ENCODE data around the gene ZNF524. TPM values are rescaled to one million over a fixed set of nuclear protein-coding genes. Genes with fewer than 3 reads are reported as not detected.

The ZNF524 gene, protein sequence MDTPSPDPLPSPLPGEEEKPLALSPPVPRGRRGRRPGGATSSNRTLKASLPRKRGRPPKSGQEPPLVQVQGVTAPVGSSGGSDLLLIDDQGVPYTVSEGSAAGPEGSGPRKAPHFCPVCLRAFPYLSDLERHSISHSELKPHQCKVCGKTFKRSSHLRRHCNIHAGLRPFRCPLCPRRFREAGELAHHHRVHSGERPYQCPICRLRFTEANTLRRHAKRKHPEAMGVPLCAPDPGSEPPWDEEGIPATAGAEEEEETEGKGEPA
- total RNA-seq, result 12.1 and 13.2 TPM in 2 replicates

DNA sequence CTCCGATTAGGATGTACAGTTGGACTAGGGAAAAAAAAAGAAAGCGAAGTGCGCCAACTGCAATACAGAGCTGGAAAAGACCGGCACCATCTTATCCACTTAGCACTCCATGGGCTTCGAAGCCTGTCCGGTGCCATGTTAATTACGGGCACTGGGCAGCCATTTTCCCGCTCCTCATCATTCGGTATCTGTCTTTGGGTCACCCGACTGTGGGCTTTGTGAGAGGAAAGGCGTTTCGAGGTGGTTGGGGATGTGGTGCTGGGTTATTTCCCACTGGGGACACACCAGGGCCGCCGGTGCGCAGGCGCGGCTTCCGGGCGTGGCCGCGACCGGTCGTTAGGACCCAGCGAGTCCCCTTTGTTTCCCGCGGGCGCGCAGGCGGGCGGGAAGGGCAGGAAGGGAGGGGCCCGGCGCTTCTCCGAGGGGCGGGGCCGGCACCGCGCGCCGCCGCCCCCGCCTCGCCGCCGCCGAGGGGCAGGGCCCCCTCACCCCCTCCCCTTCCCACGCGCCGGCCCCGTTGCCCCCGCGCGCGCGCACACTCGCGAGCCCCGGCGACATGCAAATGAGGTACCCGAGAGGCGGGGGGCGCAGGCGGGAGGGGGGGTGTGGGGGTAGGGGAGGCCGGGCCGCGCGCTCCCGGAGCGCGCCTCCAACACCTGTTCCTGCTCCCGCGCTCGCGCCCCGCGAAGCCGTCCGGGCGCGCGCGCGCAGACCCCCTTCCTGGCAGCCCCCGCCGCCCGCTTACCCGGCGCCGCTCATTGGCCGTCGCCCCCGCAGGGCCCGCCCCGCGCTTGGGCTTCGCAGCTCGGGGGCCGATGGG, at the start of gene ZNF524:
Gene ZNF524 (plus strand): TSS at position 447 of the 820 bp plus-strand sequence. CDS start 1,825 bp downstream, outside the sequence.

DNA sequence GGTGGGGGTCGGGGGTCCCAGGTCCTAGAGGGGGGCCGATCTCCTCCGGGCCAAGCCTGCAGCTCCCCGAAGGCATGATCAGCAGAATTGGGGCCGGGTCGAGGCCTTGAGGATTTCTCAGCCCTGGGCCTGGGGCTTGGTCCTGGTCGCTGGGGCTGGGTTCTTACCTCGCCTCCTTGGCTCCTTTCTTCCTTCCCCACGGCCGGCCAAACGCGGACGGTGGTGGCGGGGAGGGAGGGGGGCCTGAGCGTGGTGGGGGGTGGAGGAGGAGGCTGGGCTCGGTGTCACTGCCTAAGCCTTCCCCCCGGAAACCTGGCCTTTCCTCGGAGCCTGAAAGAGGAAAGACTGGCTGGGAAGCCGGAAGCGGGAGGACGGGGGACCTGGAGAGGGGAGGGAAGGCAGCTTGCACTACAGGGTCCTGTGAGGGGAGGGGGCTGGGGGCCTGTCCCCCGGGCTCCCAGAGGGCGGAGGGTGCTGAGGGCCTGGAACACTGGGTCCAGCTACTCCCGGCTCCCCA, 19.4 kb upstream of the ZNF524 start, which contains the start of gene ZNF579:
Gene ZNF579 (minus strand): TSS at position 221 of the 517 bp plus-strand sequence. CDS start 1,209 bp downstream, outside the sequence.

DNA sequence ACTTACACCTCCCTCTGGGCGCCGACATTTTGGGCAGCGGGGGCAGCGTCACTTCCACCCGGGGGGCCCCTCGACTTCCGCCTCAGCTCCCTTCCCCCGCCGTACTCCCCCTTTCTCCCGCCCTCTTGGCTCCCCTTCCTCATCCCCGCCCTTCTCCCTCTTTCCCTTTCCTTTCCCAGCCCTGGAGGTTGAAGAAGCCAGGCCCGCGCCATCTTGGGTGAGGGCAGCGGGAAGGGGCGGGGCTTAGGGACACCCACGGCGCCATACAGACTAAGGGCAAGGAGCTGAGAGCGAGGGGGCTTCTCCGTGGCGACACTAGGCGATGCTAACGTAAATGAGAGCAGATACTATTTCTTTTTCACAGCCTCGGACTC, 633 bp upstream of the ZNF524 start, which contains the start of gene FIZ1:
Gene FIZ1 (minus strand): TSS at position 50 of the 374 bp plus-strand sequence. CDS start 1,652 bp downstream, outside the sequence.

DNA sequence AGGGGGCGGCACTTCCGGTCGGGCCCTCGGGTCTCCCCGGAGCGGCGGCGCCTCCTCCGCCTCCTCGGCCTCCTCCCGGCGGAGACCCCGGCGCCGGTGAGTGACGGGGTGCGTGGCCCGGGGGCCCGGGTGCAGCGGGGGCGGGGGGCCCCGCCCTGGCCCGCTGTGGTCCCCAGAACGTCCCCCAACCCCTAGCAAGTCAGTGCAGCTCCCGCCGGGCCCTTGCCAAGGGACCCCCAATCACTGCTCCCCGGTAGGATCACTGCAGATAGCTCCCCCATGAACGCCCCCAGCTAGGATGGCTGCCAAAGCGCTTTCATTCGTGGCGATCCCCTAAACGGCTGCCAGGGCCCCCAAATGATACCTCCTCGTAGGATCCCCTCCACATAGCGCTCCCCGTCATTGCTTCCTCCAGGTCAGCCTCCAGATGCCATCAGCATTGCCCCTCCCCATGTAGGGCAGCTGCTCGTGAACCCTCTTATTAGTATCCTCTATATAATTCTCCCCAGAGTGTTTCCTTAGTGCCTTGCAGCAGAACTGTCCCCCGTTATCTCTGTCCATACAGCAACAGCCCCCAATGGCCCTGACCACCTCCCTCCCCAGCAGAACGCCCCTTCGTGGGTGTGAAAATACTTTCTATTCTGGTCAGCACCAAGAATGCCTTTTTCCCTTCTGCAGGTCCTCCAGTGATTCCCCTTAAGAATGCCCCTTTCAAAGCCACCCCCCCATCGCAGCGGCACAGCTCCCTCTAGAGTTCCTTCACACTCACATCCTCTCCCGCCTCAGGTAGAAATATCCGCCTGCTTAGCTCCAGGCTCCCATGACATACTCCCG, 5.8 kb downstream of the ZNF524 start, which contains the start of gene ZNF865:
Gene ZNF865 (plus strand): TSS at position 11 of the 834 bp plus-strand sequence. CDS start 7,972 bp downstream, outside the sequence.

DNA sequence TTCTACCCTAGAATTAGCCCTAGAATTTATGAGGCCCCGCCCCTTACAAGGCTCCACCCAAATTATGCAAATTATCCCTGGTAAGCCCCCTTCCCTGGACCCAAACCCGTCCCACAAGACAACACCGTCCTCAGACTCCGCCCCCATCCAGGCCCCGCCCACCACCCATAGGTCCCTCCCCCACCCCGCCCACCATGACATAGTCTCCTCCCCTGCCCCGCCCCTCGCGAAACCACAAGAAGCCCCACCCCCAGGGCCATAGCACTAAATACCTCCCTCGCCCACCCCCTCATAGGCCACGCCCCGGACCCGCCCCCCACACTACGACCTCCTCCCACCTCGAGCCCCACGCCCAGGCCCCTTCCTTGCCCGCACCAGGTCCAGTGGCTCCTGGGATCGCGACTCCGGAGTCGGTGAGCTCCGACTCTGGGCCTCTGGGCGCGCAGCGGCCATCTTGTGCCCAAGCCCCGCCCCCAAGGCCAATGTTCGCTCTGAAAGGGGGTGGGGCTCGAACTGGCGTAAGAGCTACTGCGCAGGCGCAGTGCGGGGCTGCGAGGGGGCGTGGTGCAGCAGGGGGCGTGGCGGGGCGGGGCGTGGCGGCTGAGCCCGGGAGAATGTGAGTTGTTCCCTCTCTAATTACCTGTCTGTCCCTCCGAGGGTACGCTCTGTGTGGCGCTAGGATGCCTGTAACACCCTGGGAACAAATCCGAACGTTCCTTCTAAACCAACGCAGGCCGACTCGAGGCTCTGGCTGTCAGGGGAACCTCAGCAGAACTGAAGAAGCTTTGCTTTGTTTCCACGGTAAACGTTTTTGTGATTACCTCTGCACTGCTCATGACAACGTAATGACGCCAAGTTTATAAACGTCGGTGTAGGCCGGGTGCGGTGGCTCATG, 24.3 kb downstream of the ZNF524 start, which contains the start of gene ZNF784:
Gene ZNF784 (minus strand): TSS at position 458 of the 895 bp plus-strand sequence. CDS start 5 bp downstream, at position 453.

DNA sequence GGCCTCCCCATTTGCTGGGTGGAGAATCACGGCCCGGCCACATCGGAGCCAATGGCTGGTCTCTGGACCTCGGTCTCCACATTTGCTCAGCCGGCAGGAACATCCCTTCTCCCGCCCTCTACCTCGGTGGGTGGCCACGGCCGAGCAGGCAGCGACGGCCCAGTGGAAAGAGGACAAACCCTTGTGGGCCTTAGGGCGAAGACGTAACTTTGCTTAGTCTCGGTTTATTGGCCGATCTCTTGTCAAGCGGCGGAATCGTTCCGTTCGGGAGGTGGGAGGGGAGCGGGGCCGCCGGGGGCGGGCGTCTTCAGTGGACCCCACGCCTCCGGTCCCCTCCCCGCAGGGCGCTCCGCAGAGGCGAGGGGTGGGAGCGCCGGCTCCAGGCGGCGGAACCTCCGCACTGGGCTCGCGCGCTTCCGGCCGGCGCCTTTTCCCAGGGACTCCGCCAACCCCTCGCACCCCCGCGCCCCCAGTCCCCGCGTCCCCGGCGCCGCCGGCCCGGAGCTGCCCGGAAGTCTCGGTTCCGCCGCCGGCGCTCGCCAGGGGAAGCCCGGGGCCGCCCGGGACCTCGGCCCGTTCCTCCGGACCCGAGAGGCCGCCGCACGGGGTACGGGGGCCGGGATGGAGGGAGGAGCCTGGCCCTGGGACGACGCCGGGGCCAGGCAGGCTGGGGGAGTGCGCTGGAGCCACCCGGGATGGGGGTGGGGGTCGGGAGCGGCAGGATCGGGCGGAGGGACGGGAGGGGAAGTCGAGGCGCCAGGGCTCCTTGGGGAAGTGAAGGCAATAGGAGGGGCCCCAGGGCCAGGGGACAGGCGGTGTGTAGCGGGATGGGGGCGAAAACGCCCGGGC, 40.7 kb downstream of the ZNF524 start, which contains the start of gene ZNF580:
Gene ZNF580 (plus strand): TSS at position 426 of the 849 bp plus-strand sequence. CDS start 1,507 bp downstream, outside the sequence.

DNA sequence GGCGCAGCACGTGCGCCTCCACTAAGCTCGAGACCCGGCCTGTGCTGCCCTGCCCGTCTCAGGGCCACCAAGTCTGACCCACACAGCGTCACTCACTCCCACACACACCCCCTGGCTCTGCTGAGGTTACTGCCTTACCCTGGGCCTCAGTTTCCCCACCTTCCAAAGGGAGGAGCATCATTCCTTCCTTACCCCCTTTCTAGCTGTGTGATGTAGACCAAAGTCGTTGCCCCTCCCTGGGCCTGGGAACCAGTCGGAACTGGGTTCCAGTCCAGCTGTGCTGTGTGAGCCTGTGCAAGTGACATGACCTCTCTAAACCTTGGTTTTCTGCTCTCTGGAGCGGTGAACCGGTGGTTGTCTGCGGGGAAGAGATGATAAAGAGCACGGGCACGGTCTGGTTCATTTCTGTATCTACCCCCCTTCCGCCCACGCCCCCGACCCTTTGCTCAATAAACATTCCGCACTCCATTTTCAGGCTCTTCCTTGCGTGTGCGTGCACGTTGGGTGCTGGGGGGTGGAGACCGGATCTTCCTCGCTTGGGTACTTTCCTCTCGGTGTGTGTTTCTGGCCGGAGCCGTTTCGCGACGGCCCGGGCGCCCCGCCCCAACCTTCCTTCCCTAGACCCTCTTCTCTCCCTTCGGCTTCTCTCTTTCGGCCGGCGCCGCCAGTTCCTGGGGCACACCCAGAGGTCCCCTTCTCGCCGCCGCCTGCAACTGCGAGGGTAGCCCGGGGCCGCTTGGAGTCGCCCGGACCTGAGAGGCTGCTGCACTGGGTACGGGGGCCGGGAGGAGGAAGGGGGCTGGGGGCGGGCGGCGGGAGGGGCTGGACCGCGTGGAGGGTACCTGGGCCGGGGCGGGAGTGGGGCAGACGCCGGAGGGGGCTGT, 43.2 kb downstream of the ZNF524 start, which contains the start of gene ZNF581:
Gene ZNF581 (plus strand): TSS at position 647 of the 884 bp plus-strand sequence. CDS start 923 bp downstream, outside the sequence.

DNA sequence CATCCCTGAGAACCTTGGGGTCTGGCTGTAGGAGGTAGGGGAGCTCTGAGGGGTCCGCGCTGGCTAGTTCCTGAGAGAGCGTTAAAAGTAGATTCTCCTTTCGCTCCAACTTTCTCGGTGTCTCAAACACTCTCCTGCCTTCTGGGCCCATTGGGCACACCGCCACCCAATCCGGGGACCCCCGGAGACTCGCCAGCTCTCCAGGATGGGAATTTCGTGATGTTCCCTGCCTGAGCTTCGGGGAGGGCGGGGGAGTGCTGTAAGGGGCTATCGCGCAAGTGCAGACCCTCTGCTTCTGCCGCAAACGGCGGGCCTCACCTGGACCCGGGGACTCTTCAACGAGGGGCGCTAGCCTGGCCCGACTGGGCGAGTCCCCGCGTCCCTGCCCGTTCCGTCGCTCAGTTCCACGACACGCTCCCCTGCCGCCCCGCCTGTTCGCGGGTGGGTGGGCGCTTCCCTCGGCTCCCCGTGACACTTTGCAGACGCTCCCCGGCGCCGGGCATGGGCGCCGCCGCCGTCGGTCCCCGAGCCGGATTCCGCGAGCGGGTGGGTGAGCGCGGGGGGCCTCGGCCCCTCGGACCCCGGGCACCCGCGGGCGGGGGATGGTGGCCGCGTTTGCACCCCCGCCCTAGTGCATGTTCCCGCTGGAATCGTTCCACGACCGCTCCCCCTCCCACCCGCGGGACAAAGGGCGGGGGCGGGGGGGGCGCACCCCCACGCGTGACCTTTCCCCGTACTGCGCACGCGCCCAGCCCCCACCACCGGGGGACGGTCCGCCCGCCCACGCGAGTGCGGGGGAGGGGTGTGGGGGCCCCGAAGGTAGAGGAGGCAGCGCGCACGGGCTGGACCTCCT, 47.9 kb downstream of the ZNF524 start, which contains the start of gene CCDC106:
Gene CCDC106 (plus strand): TSS at position 481 of the 853 bp plus-strand sequence. CDS start 835 bp downstream, outside the sequence.

Other genes starting within 250 kb of the ZNF524 start
- gene COX6B2, start 245.6 kb upstream of the ZNF524 start, total RNA-seq, result 0.16 TPM in 1 of 2 replicates, not detected in the other
- gene GARIN5B, start 237.0 kb upstream of the ZNF524 start, total RNA-seq, result not detected in 2 replicates
- gene IL11, start 229.8 kb upstream of the ZNF524 start, total RNA-seq, result 0.94 and 1.6 TPM in 2 replicates
- 0.47 TPM in 1 of 2 replicates, not detected in the other for gene TMEM190, start 223.5 kb upstream of the ZNF524 start, total RNA-seq
- gene TMEM238, start 216.0 kb upstream of the ZNF524 start, total RNA-seq, result 0.16 TPM in 1 of 2 replicates, not detected in the other
- 202 and 304 TPM in 2 replicates for gene RPL28, start 214.4 kb upstream of the ZNF524 start, total RNA-seq
- gene UBE2S, start 192.5 kb upstream of the ZNF524 start, total RNA-seq, result 8.6 and 20.3 TPM in 2 replicates
- not detected in 2 replicates for gene SHISA7, start 157.0 kb upstream of the ZNF524 start, total RNA-seq
- 38.8 and 58.3 TPM in 2 replicates for gene ISOC2, start 138.6 kb upstream of the ZNF524 start, total RNA-seq
- gene C19orf85, start 135.5 kb upstream of the ZNF524 start, total RNA-seq, result not detected in 2 replicates
- gene ZNF628, start 123.7 kb upstream of the ZNF524 start, total RNA-seq, result 0.47 and 0.69 TPM in 2 replicates
- 9.2 and 16.2 TPM in 2 replicates for gene NAT14, start 115.1 kb upstream of the ZNF524 start, total RNA-seq
- 3.9 and 13.1 TPM in 2 replicates for gene SSC5D, start 111.9 kb upstream of the ZNF524 start, total RNA-seq
- not detected in 2 replicates for gene SBK2, start 63.2 kb upstream of the ZNF524 start, total RNA-seq
- gene SBK3, start 54.7 kb upstream of the ZNF524 start, total RNA-seq, result 0.16 TPM in 1 of 2 replicates, not detected in the other
- 1.6 and 2.0 TPM in 2 replicates for gene ZNF579, start 19.4 kb upstream of the ZNF524 start, total RNA-seq
- gene FIZ1, start 771 bp upstream of the ZNF524 start, total RNA-seq, result 0.95 and 2.1 TPM in 2 replicates
- gene ZNF865, start 5.4 kb downstream of the ZNF524 start, total RNA-seq, result 0.34 and 0.63 TPM in 2 replicates
- 5.0 and 5.8 TPM in 2 replicates for gene ZNF784, start 24.3 kb downstream of the ZNF524 start, total RNA-seq
- 4.4 and 5.7 TPM in 2 replicates for gene ZNF580, start 40.7 kb downstream of the ZNF524 start, total RNA-seq
- 29.1 and 32.2 TPM in 2 replicates for gene ZNF581, start 43.4 kb downstream of the ZNF524 start, total RNA-seq
- gene CCDC106, start 47.9 kb downstream of the ZNF524 start, total RNA-seq, result 3.9 and 7.3 TPM in 2 replicates
- gene U2AF2, start 54.7 kb downstream of the ZNF524 start, total RNA-seq, result 72.3 and 77.7 TPM in 2 replicates
- gene EPN1, start 74.9 kb downstream of the ZNF524 start, total RNA-seq, result 56.9 and 61.7 TPM in 2 replicates
- gene NLRP9, start 138.1 kb downstream of the ZNF524 start, total RNA-seq, result not detected in 2 replicates
- not detected in 2 replicates for gene RFPL4A, start 158.8 kb downstream of the ZNF524 start, total RNA-seq
- not detected in 2 replicates for gene RFPL4AL1, start 168.8 kb downstream of the ZNF524 start, total RNA-seq
- gene NLRP11, start 231.7 kb downstream of the ZNF524 start, total RNA-seq, result not detected in 2 replicates
- not detected in 2 replicates for gene NLRP4, start 236.3 kb downstream of the ZNF524 start, total RNA-seq

Measured in bronchial smooth muscle cell (primary cell).